MM.1S (cell line): Measurements from ENCODE around the gene TDRD7.

Experiments used
- EZH2 ChIP-seq: fragments of 300-600 bp; sonication (generic); optimal IDR thresholded peaks from 2 replicates; pipeline ENCODE3; 2017; ENCODE audit warnings: low read depth, mild to moderate bottlenecking, antibody characterized with exemption, low read length, mixed read lengths
- EZH2phosphoT487 ChIP-seq: fragments of 300-600 bp; sonication (generic); IDR thresholded peaks from 2 replicates; pipeline ENCODE4 v1.6.1; 2018; ENCODE audit warnings: antibody characterized with exemption, low read length

GRCh38 chr9:97419309-97419867 is 7.5 kb downstream of the TDRD7 start:
- TF ChIP-seq EZH2phosphoT487 (no peak), EZH2 (no peak)
